SIG-M5 treated with dmso at 0.1 percent for 504 hours (cell line): ENCODE measurements around the gene SLC27A2.
"Not testable (repeated sequence)": the region's sequence is repeated elsewhere in the genome, so short reads cannot be mapped to it uniquely, and the experiment has no call there.

Experiments
- DNase-seq: peaks from one replicate; lab custom pipeline; 2025; ENCODE audit not compliant: unreplicated experiment; lab: John Stamatoyannopoulos, UW

Gene SLC27A2

GRCh38 chr15:50163719-50164410, 18.1 kb upstream of the SLC27A2 start:
- peak; percentile 54 for DNase-seq

- DNase-seq, result no peak
Observed at GRCh38 chr15:50164458-50164857, 17.5 kb upstream of the SLC27A2 start.

GRCh38 chr15:50166216-50166615, 15.8 kb upstream of the SLC27A2 start:
- peak; percentile 26 for DNase-seq

- DNase-seq, result no peak
Observed at GRCh38 chr15:50167110-50167509, 14.9 kb upstream of the SLC27A2 start.

GRCh38 chr15:50168379-50168778, 13.6 kb upstream of the SLC27A2 start:
- DNase-seq, result no peak

GRCh38 chr15:50168783-50169411, 13.1 kb upstream of the SLC27A2 start:
- DNase-seq, result no peak

GRCh38 chr15:50172360-50172895, 9.6 kb upstream of the SLC27A2 start:
- not testable (repeated sequence) for DNase-seq

- no peak for DNase-seq
Observed at GRCh38 chr15:50176869-50177268, 5.1 kb upstream of the SLC27A2 start.

GRCh38 chr15:50180091-50180490, 1.9 kb upstream of the SLC27A2 start:
- DNase-seq, result no peak

- no peak for DNase-seq
Observed at GRCh38 chr15:50180582-50180981, 1.4 kb upstream of the SLC27A2 start.

GRCh38 chr15:50181201-50181968, 611 bp upstream of the SLC27A2 start:
- DNase-seq, result no peak

- peak; percentile 31 for DNase-seq
Observed at GRCh38 chr15:50182219-50183013, 420 bp downstream of the SLC27A2 start.

- peak; percentile 30 for DNase-seq
Observed at GRCh38 chr15:50183112-50183794, 1.3 kb downstream of the SLC27A2 start.

GRCh38 chr15:50184863-50185504, 3.0 kb downstream of the SLC27A2 start:
- no peak for DNase-seq

GRCh38 chr15:50186090-50186489, 4.1 kb downstream of the SLC27A2 start:
- no peak for DNase-seq

- no peak for DNase-seq
Observed at GRCh38 chr15:50186752-50187151, 4.8 kb downstream of the SLC27A2 start.

- DNase-seq, result no peak
Observed at GRCh38 chr15:50187525-50187924, 5.5 kb downstream of the SLC27A2 start.

GRCh38 chr15:50187997-50188396, 6.0 kb downstream of the SLC27A2 start:
- DNase-seq, result no peak

GRCh38 chr15:50188793-50189192, 6.8 kb downstream of the SLC27A2 start:
- DNase-seq, result not testable (repeated sequence)

- no peak for DNase-seq
Observed at GRCh38 chr15:50189633-50190032, 7.6 kb downstream of the SLC27A2 start.
